22Rv1 (cell line): ENCODE data around the gene KRT3.

ENCODE experiments used
- ZFX ChIP-seq: fragments of 450-650 bp; IDR thresholded peaks from 2 replicates; pipeline ENCODE4 v1.6.1; 2017; ENCODE audit warnings: antibody characterized with exemption, borderline replicate concordance
- TF ChIP-seq, protein P1 (sequence below): fragments of 450-650 bp; IDR thresholded peaks from 2 replicates; pipeline ENCODE4 v1.5.1; 2017; ENCODE audit warnings: mild to moderate bottlenecking

DNA sequence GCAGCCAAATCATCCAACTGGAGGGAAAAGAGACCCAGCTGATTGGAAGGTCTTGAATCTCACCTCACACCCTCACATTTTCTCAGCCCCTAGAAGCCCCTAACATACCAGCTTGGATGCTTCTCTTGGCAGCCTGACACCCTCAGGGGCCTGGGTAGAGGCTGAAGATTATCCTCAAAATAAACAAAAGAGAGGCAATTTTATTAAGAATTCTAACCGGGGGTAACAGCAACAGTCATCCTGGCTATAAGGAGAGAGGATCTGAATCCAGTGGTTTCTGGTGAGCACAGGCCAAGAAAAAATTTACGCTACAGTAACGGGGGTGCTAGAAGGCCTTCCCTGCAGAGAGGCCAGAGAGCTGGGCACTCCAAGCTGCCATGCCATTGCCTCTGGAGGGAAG lies 40.4 kb downstream of the KRT3 start:
- TF ChIP-seq, protein P1, sequence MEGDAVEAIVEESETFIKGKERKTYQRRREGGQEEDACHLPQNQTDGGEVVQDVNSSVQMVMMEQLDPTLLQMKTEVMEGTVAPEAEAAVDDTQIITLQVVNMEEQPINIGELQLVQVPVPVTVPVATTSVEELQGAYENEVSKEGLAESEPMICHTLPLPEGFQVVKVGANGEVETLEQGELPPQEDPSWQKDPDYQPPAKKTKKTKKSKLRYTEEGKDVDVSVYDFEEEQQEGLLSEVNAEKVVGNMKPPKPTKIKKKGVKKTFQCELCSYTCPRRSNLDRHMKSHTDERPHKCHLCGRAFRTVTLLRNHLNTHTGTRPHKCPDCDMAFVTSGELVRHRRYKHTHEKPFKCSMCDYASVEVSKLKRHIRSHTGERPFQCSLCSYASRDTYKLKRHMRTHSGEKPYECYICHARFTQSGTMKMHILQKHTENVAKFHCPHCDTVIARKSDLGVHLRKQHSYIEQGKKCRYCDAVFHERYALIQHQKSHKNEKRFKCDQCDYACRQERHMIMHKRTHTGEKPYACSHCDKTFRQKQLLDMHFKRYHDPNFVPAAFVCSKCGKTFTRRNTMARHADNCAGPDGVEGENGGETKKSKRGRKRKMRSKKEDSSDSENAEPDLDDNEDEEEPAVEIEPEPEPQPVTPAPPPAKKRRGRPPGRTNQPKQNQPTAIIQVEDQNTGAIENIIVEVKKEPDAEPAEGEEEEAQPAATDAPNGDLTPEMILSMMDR = no peak
- no peak for TF ChIP-seq ZFX
